Endodermal cell (in vitro differentiated cells): ENCODE data around the gene KCTD1. TPM values are rescaled to one million over a fixed set of nuclear protein-coding genes. Genes with fewer than 3 reads are reported as not detected.

Source experiments
- DNase-seq: peaks from one replicate; pipeline ENCODE4 v3.0.0-alpha.2; 2017
- H3K27ac ChIP-seq: 2 replicates; pipeline ENCODE4 v1.5.1; 2013; ENCODE audit warnings: mild to moderate bottlenecking, low read depth, low read length, moderate library complexity
- H3K27me3 ChIP-seq: 2 replicates; pipeline ENCODE4 v1.6.1; 2013; ENCODE audit warnings: mild to moderate bottlenecking, low read length, moderate library complexity; ENCODE audit not compliant: insufficient read depth, control insufficient read depth, poor library complexity, severe bottlenecking
- H3K36me3 ChIP-seq: 2 replicates; pipeline ENCODE4 v1.7.0; 2013; ENCODE audit warnings: mild to moderate bottlenecking, low read length, moderate library complexity; ENCODE audit not compliant: control insufficient read depth, insufficient read depth
- H3K4me1 ChIP-seq: one replicate; pipeline ENCODE4 v1.7.0; 2013; ENCODE audit warnings: low read length; ENCODE audit not compliant: control insufficient read depth, insufficient read depth
- H3K4me3 ChIP-seq: 2 replicates; pipeline ENCODE4 v1.5.1; 2013; ENCODE audit warnings: mild to moderate bottlenecking, low read length, moderate library complexity
- H3K9ac ChIP-seq: 2 replicates; pipeline ENCODE4 v1.6.1; 2013; ENCODE audit warnings: mild to moderate bottlenecking, low read length, moderate library complexity; ENCODE audit not compliant: poor library complexity, severe bottlenecking; ENCODE audit errors: extremely low read depth
- H3K9me3 ChIP-seq: 2 replicates; pipeline ENCODE4 v1.6.1; 2013; ENCODE audit warnings: mild to moderate bottlenecking, low read length, moderate library complexity; ENCODE audit not compliant: control insufficient read depth
- H3K27ac Mint-ChIP-seq: 2 replicates; pipeline ENCODE4 v1.8.0; 2020; ENCODE audit warnings: mixed read lengths
- H3K27me3 Mint-ChIP-seq: 2 replicates; pipeline ENCODE4 v1.8.0; 2021; ENCODE audit warnings: mild to moderate bottlenecking, mixed read lengths; ENCODE audit not compliant: insufficient read depth
- H3K36me3 Mint-ChIP-seq: 2 replicates; pipeline ENCODE4 v1.8.0; 2020; ENCODE audit warnings: low read depth, mixed read lengths
- H3K4me1 Mint-ChIP-seq: 2 replicates; pipeline ENCODE4 v1.8.0; 2020; ENCODE audit warnings: mixed read lengths
- H3K4me3 Mint-ChIP-seq: 2 replicates; pipeline ENCODE4 v1.8.0; 2020; ENCODE audit warnings: mild to moderate bottlenecking, moderate library complexity, mixed read lengths
- H3K9me3 Mint-ChIP-seq: 2 replicates; pipeline ENCODE4 v1.8.0; 2020; ENCODE audit warnings: mild to moderate bottlenecking, mixed read lengths
- CTCF ChIP-seq: fragments of 200-600 bp; sonication (generic); conservative IDR thresholded peaks from 2 replicates; pipeline ENCODE4 v1.5.0; 2021; ENCODE audit warnings: antibody characterized with exemption, mild to moderate bottlenecking
- WGBS, 2 experiments: methylation state at CpG; one replicate each; pipeline versions ENCODE4 v1.1.5 to v1.1.7; 2013; ENCODE audit warnings: missing lambda C conversion rate in 2 of 2, mixed read lengths in 1 of 2; ENCODE audit not compliant: insufficient coverage in 1 of 2, insufficient read length in 1 of 2; 5-methylcytosine and 5-hydroxymethylcytosine counted together
- total RNA-seq, 2 donors: library from RNA; stranded (reverse); fragmentation: NEBNext Ultra II Directional in 1 of 2; extraction: Animal tissue kit (Norgen Biotek cat#: 25700) in 1 of 2; gene quantifications; 2 replicates in 1 of 2; 3 replicates in 1 of 2; pipeline ENCODE4 v1.2.1, GENCODE V29; 2021

The KCTD1 gene
- total RNA-seq, 2 donors from 2014 or later: 6.8 to 7.3 TPM

GRCh38 chr18:26524504-26525351 is 23.6 kb downstream of the KCTD1 start:
- Histone ChIP-seq H3K9ac (no peak overlapping the region), H3K27me3 (no peaks in the 10 kb centered on the region), H3K4me1 (peaks cover 3% of the 10 kb centered on the region), H3K9me3 (no peaks in the 10 kb centered on the region), H3K36me3 (no peaks in the 10 kb centered on the region), H3K27ac (no peak overlapping the region), H3K4me3 (no peak overlapping the region)
- DNase-seq: no peak
- peaks cover 14% of the 10 kb centered on the region for H3K4me1 Mint-ChIP-seq
- no peak for TF ChIP-seq CTCF
- no peaks in the 10 kb centered on the region for H3K9me3 Mint-ChIP-seq
- no peak overlapping the region for H3K4me3 Mint-ChIP-seq
- no peak overlapping the region for H3K27ac Mint-ChIP-seq
- H3K27me3 Mint-ChIP-seq: peaks cover 11% of the 10 kb centered on the region
- 91 to 100% methylated on average over 2 to 4 of the region's 4 CpGs for WGBS, 2 experiments
- no peaks in the 10 kb centered on the region for H3K36me3 Mint-ChIP-seq

GRCh38 chr18:26524002-26524401 is 24.4 kb downstream of the KCTD1 start:
- Histone ChIP-seq H3K4me3 (no peak overlapping the region), H3K27me3 (no peaks in the 10 kb centered on the region), H3K9me3 (no peaks in the 10 kb centered on the region), H3K4me1 (peaks cover 3% of the 10 kb centered on the region), H3K27ac (no peak overlapping the region), H3K36me3 (no peaks in the 10 kb centered on the region), H3K9ac (no peak overlapping the region)
- Mint-ChIP-seq H3K4me3 (no peak overlapping the region), H3K9me3 (no peaks in the 10 kb centered on the region), H3K27me3 (peaks cover 11% of the 10 kb centered on the region), H3K36me3 (no peaks in the 10 kb centered on the region), H3K4me1 (peaks cover 14% of the 10 kb centered on the region), H3K27ac (no peak overlapping the region)
- no peak for TF ChIP-seq CTCF
- WGBS, 2 experiments: 93 to 98% methylated on average over 2 of the region's 2 CpGs
- no peak for DNase-seq

- H3K36me3 Mint-ChIP-seq: no peaks in the 10 kb centered on the region
- DNase-seq: no peak
- H3K4me3 ChIP-seq: no peak overlapping the region
- no peaks in the 10 kb centered on the region for H3K9me3 ChIP-seq
- H3K27me3 Mint-ChIP-seq: peaks cover 11% of the 10 kb centered on the region
- H3K36me3 ChIP-seq: no peaks in the 10 kb centered on the region
- no peak for TF ChIP-seq CTCF
- H3K9me3 Mint-ChIP-seq: no peaks in the 10 kb centered on the region
- H3K9ac ChIP-seq: no peak overlapping the region
- 80% methylated on average over 4 of the region's 4 CpGs; no CpG with 5 or more reads in 1 of the 2 experiments for WGBS, 2 experiments
- no peak overlapping the region for H3K27ac Mint-ChIP-seq
- no peak overlapping the region for H3K27ac ChIP-seq
- H3K4me3 Mint-ChIP-seq: no peak overlapping the region
- no peaks in the 10 kb centered on the region for H3K27me3 ChIP-seq
- peaks cover 2% of the 10 kb centered on the region for H3K4me1 ChIP-seq
- peaks cover 17% of the 10 kb centered on the region for H3K4me1 Mint-ChIP-seq
Observed at GRCh38 chr18:26521617-26522016, 26.7 kb downstream of the KCTD1 start.
